ENCODE measurements around the gene ENG.
A peak's percentile ranks its signal among the peaks of the same experiment; 100 is the strongest.

The ENG gene

DNA sequence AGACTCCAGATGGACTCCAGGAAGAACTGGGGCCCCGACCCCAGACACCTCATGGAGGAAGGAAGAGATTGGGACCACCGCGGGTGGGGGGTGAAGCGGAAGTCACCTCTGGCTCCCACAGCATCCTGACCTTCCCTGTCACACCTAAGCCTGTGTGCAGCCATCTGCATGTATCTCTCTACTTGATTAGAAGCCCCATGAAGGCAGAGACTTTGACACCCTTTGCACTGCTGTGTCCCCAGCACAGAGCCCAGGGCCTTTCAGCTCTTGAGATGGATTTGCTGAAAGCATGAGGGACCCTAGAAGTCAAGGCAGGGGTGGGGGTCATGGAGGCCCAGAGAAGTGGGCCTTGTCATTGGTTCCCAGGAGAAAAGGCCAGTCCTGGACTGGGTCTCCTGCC lies 2.8 kb upstream of the ENG start (continued):
- no peak for TF ChIP-seq ZNF404 (tag by site-specific recombination; IDR thresholded peaks at IDR 0.05)
- no peak for TF ChIP-seq ZNF501 (tag by site-specific recombination; IDR thresholded peaks at IDR 0.05)
- TF ChIP-seq REPIN1 (tag by site-specific recombination; IDR thresholded peaks at IDR 0.05; ENCODE audit: low read depth), result no peak
- TF ChIP-seq, protein P1, sequence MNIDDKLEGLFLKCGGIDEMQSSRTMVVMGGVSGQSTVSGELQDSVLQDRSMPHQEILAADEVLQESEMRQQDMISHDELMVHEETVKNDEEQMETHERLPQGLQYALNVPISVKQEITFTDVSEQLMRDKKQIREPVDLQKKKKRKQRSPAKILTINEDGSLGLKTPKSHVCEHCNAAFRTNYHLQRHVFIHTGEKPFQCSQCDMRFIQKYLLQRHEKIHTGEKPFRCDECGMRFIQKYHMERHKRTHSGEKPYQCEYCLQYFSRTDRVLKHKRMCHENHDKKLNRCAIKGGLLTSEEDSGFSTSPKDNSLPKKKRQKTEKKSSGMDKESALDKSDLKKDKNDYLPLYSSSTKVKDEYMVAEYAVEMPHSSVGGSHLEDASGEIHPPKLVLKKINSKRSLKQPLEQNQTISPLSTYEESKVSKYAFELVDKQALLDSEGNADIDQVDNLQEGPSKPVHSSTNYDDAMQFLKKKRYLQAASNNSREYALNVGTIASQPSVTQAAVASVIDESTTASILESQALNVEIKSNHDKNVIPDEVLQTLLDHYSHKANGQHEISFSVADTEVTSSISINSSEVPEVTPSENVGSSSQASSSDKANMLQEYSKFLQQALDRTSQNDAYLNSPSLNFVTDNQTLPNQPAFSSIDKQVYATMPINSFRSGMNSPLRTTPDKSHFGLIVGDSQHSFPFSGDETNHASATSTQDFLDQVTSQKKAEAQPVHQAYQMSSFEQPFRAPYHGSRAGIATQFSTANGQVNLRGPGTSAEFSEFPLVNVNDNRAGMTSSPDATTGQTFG (tag by site-specific recombination; IDR thresholded peaks at IDR 0.05; ENCODE audit: borderline replicate concordance), result no peak
- no peak for TF ChIP-seq ZNF362 (tag by site-specific recombination; IDR thresholded peaks at IDR 0.05)

DNA sequence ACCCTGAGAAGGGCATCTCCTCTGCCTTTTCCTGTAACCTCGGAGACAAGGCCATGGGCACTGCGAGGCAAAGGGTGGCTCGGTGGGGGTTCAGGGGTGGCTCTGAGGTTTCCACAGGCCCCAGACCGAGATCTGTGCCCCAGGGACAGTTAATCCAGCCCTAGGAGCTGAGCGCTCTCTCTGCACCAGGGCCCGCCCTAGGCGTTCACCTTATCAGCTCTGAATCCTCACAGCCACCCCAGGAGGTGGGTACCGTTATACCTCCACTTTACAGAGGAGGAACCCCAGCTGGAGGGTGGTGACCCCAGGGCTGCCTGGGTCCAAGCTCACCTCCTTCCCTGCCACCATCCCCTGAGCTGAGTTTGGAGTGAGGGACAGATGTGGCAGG lies 2.3 kb upstream of the ENG start:
- Histone ChIP-seq H3K4me3 (ENCODE audit: low read depth, low read length) (no peak overlapping the region), H3K27ac (ENCODE audit: extremely low read depth, low read depth, low read length) (no peak overlapping the region), H3K9me3 (ENCODE audit: control insufficient read depth, insufficient read depth, low read depth, low read length) (no peaks in the 10 kb centered on the region), H3K4me1 (ENCODE audit: control insufficient read depth, insufficient read depth, low read length) (no peaks in the 10 kb centered on the region), H3K36me3 (ENCODE audit: control insufficient read depth in 2 of 2, insufficient read depth in 1 of 2, low read length in 2 of 2) (no peaks in the 10 kb centered on the region)
- TF ChIP-seq ZNF341 (tag by site-specific recombination; IDR thresholded peaks at IDR 0.05; ENCODE audit: low read depth) (no peak), ZNF239 (tag by site-specific recombination; IDR thresholded peaks at IDR 0.05) (no peak), ZNF830 (tag by site-specific recombination; IDR thresholded peaks at IDR 0.05; ENCODE audit: low read depth) (no peak), ZNF621 (tag by site-specific recombination; IDR thresholded peaks at IDR 0.05) (no peak), ZNF626 (tag by site-specific recombination; IDR thresholded peaks at IDR 0.05) (no peak), ZNF214 (tag by site-specific recombination; IDR thresholded peaks at IDR 0.05; ENCODE audit: borderline replicate concordance) (no peak), FEZF1 (tag by site-specific recombination; IDR thresholded peaks at IDR 0.05) (no peak), ZNF280C (tag by site-specific recombination; IDR thresholded peaks at IDR 0.05) (no peak), ZBTB1 (tag by site-specific recombination; IDR thresholded peaks at IDR 0.05) (no peak)
- ChIA-PET CTCF (interaction anchor here (0.5 to 3.5 kb wide), 3 partner anchors 11 to 13 kb away, joined by 3 to 18 read pairs (median 8); no protein-coding TSS in a partner anchor), POLR2A (no interaction called here)

DNA sequence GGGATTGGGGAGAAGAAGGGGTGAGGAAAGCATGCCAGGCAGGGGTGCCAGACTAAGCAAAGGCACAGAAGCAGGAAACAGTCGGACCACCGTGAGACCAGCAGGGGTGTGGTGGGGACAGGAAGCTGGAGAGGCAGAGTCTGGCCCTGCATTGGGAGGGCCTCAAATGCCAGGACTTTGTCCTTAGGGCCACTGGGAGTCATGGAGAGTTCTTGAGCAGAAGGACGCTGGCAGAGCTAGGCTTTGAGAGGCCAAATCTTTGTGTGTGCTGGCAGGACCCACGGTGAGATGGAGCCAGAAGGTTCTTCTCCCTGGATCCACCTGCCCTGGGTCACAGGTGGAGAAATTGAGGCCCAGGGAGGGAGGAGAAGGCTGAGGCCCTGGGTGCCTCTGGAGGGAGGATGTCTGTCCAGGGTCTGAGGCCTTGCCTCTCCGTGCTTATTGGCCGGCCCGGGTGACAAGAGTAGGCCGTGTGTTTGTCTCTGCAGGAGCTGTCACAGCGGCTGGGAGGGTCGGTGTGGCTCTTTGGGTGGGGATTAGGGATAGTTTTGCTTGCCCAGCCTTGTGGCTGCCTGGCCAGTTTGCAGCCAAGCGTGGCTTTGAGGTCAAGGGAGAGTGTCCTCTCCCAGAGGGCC lies 1.8 kb upstream of the ENG start:
- POLR2A ChIA-PET, result no interaction called here
- CTCF ChIA-PET, result interaction anchor here (1.0 to 3.5 kb wide), 2 partner anchors 13 to 65 kb away, joined by 3 to 18 read pairs; no protein-coding TSS in a partner anchor
- no peaks in the 10 kb centered on the region for H3K9me3 ChIP-seq (ENCODE audit: control insufficient read depth, insufficient read depth, low read depth, low read length)
- TF ChIP-seq ZNF37A (tag by site-specific recombination; IDR thresholded peaks at IDR 0.05) (no peak), ZNF16 (tag by site-specific recombination; IDR thresholded peaks at IDR 0.05; ENCODE audit: low read depth) (peak; percentile 72)
- H3K4me3 ChIP-seq (ENCODE audit: low read depth, low read length), result no peak overlapping the region
- H3K27ac ChIP-seq (ENCODE audit: extremely low read depth, low read depth, low read length), result no peak overlapping the region
- no peaks in the 10 kb centered on the region for H3K36me3 ChIP-seq (ENCODE audit: control insufficient read depth in 2 of 2, insufficient read depth in 1 of 2, low read length in 2 of 2)
- H3K4me1 ChIP-seq (ENCODE audit: control insufficient read depth, insufficient read depth, low read length), result no peaks in the 10 kb centered on the region

Measured in HEK293 (cell line).